Coronary artery (tissue), 2 donors: Measurements from ENCODE around the gene NARS2.
"Not testable (repeated sequence)": the region's sequence is repeated elsewhere in the genome, so short reads cannot be mapped to it uniquely, and the experiment has no call there.

Experiments used
- DNase-seq: peaks from one replicate; pipeline ENCODE4 v3.0.0-alpha.2; 2017; ENCODE audit warnings: low spot score
- H3K27ac ChIP-seq, 2 donors: fragments of 200-600 bp; sonication (generic); one replicate each; pipeline ENCODE4 v1.5.1; 2016 to 2019
- H3K4me3 ChIP-seq: fragments of 200-600 bp; sonication (generic); 2 replicates; pipeline ENCODE4 v1.5.1; 2016; ENCODE audit warnings: mild to moderate bottlenecking, moderate library complexity
- CTCF ChIP-seq: fragments of 200-600 bp; sonication (generic); IDR thresholded peaks from one replicate; pipeline ENCODE4 v1.5.1; 2019; ENCODE audit warnings: antibody characterized with exemption

Gene NARS2

GRCh38 chr11:78574386-78575381 is at the start of gene NARS2:
Gene NARS2, minus strand, starts transcription at chr11:78574864. Its CDS starts 376 bp downstream, at chr11:78574488.
- peak; percentile 98 for DNase-seq
- no peak for TF ChIP-seq CTCF
- H3K4me3 ChIP-seq = peak within 1 kb of the TSS; percentile 80
- H3K27ac ChIP-seq = peak within 1 kb of the TSS; percentile 83 to 84

- no peak overlapping the region for H3K27ac ChIP-seq
- no peak overlapping the region for H3K4me3 ChIP-seq
- TF ChIP-seq CTCF = no peak
- DNase-seq = no peak
These were observed 48.0 kb upstream of the NARS2 start for GRCh38 chr11:78622666-78623065.

GRCh38 chr11:78620159-78620558 is 45.5 kb upstream of the NARS2 start:
- Histone ChIP-seq H3K4me3 (no peak overlapping the region), H3K27ac (no peak overlapping the region)
- no peak for TF ChIP-seq CTCF
- no peak for DNase-seq

- DNase-seq = no peak
- Histone ChIP-seq H3K4me3 (no peak overlapping the region), H3K27ac (no peak overlapping the region)
- no peak for TF ChIP-seq CTCF
These were observed 41.1 kb upstream of the NARS2 start for GRCh38 chr11:78615724-78616123.

- Histone ChIP-seq H3K4me3 (no peak overlapping the region), H3K27ac (no peak overlapping the region)
- TF ChIP-seq CTCF = no peak
- DNase-seq = no peak
These were observed 38.7 kb upstream of the NARS2 start for GRCh38 chr11:78613378-78613813.

GRCh38 chr11:78612721-78613377 is 38.2 kb upstream of the NARS2 start:
- TF ChIP-seq CTCF = no peak
- H3K27ac ChIP-seq = no peak overlapping the region
- H3K4me3 ChIP-seq = no peak overlapping the region
- DNase-seq = no peak

GRCh38 chr11:78609321-78609720 is 34.7 kb upstream of the NARS2 start:
- not testable (repeated sequence) for DNase-seq

More at GRCh38 chr11:78609321-78609720, 34.7 kb upstream of the NARS2 start:
- not testable (repeated sequence) for H3K27ac ChIP-seq, H3K4me3 ChIP-seq
